Measurements from ENCODE around the gene ZNF414.

The ZNF414 gene

GRCh38 chr19:8536282-8536681, 22.3 kb upstream of the ZNF414 start:
- ATAC-seq (ENCODE audit: insufficient read depth, low read depth) (no peak), DNase-seq (no peak)
- Histone ChIP-seq H3K4me2 (ENCODE audit: insufficient read depth, low read length) (no peak overlapping the region), H4K20me1 (ENCODE audit: insufficient read depth, low read length) (no peaks in the 10 kb centered on the region), H3K27ac (ENCODE audit: low read length) (no peak overlapping the region), H3K4me1 (ENCODE audit: insufficient read depth, low read length) (no peaks in the 10 kb centered on the region), H3K4me3 (ENCODE audit: low read depth in 1 of 2, low read length in 2 of 2) (no peak overlapping the region), H2AFZ (ENCODE audit: low read depth, low read length) (no peak overlapping the region), H3K27me3 (ENCODE audit: insufficient read depth, low read length, poor library complexity) (no peaks in the 10 kb centered on the region), H3K9me3 (ENCODE audit: insufficient read depth, low read length, severe bottlenecking) (no peaks in the 10 kb centered on the region), H3K79me2 (ENCODE audit: insufficient read depth, low read length) (no peaks in the 10 kb centered on the region), H3K36me3 (ENCODE audit: insufficient read depth, low read length) (no peaks in the 10 kb centered on the region), H3K9ac (ENCODE audit: low read depth, low read length) (no peak overlapping the region)
- TF ChIP-seq CTCF (IDR thresholded peaks at IDR 0.05; ENCODE audit: borderline replicate concordance, extremely low read depth, low read length, poor library complexity, severe bottlenecking), result no peak
- no peak for TF ChIP-seq EZH2 (IDR thresholded peaks at IDR 0.05; ENCODE audit: borderline replicate concordance, low read depth, low read length, severe bottlenecking)

GRCh38 chr19:8532225-8532624, 18.3 kb upstream of the ZNF414 start:
- Histone ChIP-seq H3K36me3 (ENCODE audit: insufficient read depth, low read length) (no peaks in the 10 kb centered on the region), H3K9ac (ENCODE audit: low read depth, low read length) (no peak overlapping the region), H3K27ac (ENCODE audit: low read length) (no peak overlapping the region), H3K4me3 (ENCODE audit: low read depth in 1 of 2, low read length in 2 of 2) (no peak overlapping the region), H3K79me2 (ENCODE audit: insufficient read depth, low read length) (no peaks in the 10 kb centered on the region), H2AFZ (ENCODE audit: low read depth, low read length) (no peak overlapping the region), H4K20me1 (ENCODE audit: insufficient read depth, low read length) (no peaks in the 10 kb centered on the region), H3K4me1 (ENCODE audit: insufficient read depth, low read length) (no peaks in the 10 kb centered on the region), H3K27me3 (ENCODE audit: insufficient read depth, low read length, poor library complexity) (no peaks in the 10 kb centered on the region), H3K4me2 (ENCODE audit: insufficient read depth, low read length) (no peak overlapping the region), H3K9me3 (ENCODE audit: insufficient read depth, low read length, severe bottlenecking) (no peaks in the 10 kb centered on the region)
- no peak for ATAC-seq (ENCODE audit: insufficient read depth, low read depth)
- DNase-seq, result no peak
- TF ChIP-seq EZH2 (IDR thresholded peaks at IDR 0.05; ENCODE audit: borderline replicate concordance, low read depth, low read length, severe bottlenecking), result no peak
- TF ChIP-seq CTCF (IDR thresholded peaks at IDR 0.05; ENCODE audit: borderline replicate concordance, extremely low read depth, low read length, poor library complexity, severe bottlenecking), result no peak

GRCh38 chr19:8531470-8531869, 17.5 kb upstream of the ZNF414 start:
- H3K4me1 ChIP-seq (ENCODE audit: insufficient read depth, low read length), result no peaks in the 10 kb centered on the region
- H3K27me3 ChIP-seq (ENCODE audit: insufficient read depth, low read length, poor library complexity), result no peaks in the 10 kb centered on the region

More at GRCh38 chr19:8531470-8531869, 17.5 kb upstream of the ZNF414 start:
- no peak for DNase-seq
- Histone ChIP-seq H4K20me1 (ENCODE audit: insufficient read depth, low read length) (no peaks in the 10 kb centered on the region), H3K4me2 (ENCODE audit: insufficient read depth, low read length) (no peak overlapping the region), H3K79me2 (ENCODE audit: insufficient read depth, low read length) (no peaks in the 10 kb centered on the region), H3K4me3 (ENCODE audit: low read depth in 1 of 2, low read length in 2 of 2) (no peak overlapping the region), H3K9me3 (ENCODE audit: insufficient read depth, low read length, severe bottlenecking) (no peaks in the 10 kb centered on the region), H2AFZ (ENCODE audit: low read depth, low read length) (no peak overlapping the region), H3K9ac (ENCODE audit: low read depth, low read length) (no peak overlapping the region), H3K36me3 (ENCODE audit: insufficient read depth, low read length) (no peaks in the 10 kb centered on the region), H3K27ac (ENCODE audit: low read length) (no peak overlapping the region)
- TF ChIP-seq EZH2 (IDR thresholded peaks at IDR 0.05; ENCODE audit: borderline replicate concordance, low read depth, low read length, severe bottlenecking) (no peak), CTCF (IDR thresholded peaks at IDR 0.05; ENCODE audit: borderline replicate concordance, extremely low read depth, low read length, poor library complexity, severe bottlenecking) (no peak)
- no peak for ATAC-seq (ENCODE audit: insufficient read depth, low read depth)
